ENCODE measurements around the gene PLOD3. TPM values are rescaled to one million over a fixed set of nuclear protein-coding genes. Genes with fewer than 3 reads are reported as not detected.

PLOD3 gene
- total RNA-seq, 1 experiment from 2014 or later: 74.5 TPM

DNA sequence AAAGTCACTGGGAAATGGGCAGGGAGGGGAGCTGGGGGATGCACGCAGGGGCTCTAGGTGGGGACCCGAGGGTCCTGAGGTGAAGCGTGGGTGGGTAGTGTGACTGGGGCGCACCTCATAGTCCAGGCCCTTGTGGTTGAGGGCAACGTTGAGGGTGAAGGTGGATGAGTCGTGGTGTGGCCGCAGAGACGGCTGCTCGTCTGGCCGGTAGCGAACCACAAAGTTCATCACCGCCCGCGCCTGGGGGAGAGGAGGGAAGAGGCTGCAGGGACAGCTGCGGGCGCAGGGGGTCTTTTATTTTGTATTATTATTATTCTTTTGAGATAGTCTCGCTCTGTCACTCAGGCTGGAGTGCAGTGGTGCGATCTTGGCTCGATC lies 10.7 kb downstream of the PLOD3 start:
- Mint-ChIP-seq H3K4me1 (no peaks in the 10 kb centered on the region), H3K27ac (peak overlapping the region in 1 of 3 experiments; percentile 49; a peak in 1 of 7 replicates), H3K9me3 (no peaks in the 10 kb centered on the region), H3K4me3 (no peak overlapping the region), H3K36me3 (ENCODE audit: insufficient read depth in 1 of 3, low read depth in 3 of 3) (peaks cover 7 to 40% (median 19%) of the 10 kb centered on the region in 3 experiments; a peak in 6 of 7 replicates), H3K27me3 (ENCODE audit: low read depth) (peaks cover 7% of the 10 kb centered on the region)
- DNase-seq: no peak
- H3K4me1 ChIP-seq (ENCODE audit: insufficient read depth, low read length): no peaks in the 10 kb centered on the region
- no peak overlapping the region for H3K18ac ChIP-seq (ENCODE audit: insufficient read length, low read depth, low read length)
- H3K79me2 ChIP-seq (ENCODE audit: insufficient read depth, low read length): no peaks in the 10 kb centered on the region
- no peaks in the 10 kb centered on the region for H3K79me1 ChIP-seq (ENCODE audit: insufficient read depth, low read depth, low read length, poor library complexity, severe bottlenecking)
- H3K56ac ChIP-seq (ENCODE audit: insufficient read length, low read depth, low read length): no peak overlapping the region
- TF ChIP-seq, protein P1, sequence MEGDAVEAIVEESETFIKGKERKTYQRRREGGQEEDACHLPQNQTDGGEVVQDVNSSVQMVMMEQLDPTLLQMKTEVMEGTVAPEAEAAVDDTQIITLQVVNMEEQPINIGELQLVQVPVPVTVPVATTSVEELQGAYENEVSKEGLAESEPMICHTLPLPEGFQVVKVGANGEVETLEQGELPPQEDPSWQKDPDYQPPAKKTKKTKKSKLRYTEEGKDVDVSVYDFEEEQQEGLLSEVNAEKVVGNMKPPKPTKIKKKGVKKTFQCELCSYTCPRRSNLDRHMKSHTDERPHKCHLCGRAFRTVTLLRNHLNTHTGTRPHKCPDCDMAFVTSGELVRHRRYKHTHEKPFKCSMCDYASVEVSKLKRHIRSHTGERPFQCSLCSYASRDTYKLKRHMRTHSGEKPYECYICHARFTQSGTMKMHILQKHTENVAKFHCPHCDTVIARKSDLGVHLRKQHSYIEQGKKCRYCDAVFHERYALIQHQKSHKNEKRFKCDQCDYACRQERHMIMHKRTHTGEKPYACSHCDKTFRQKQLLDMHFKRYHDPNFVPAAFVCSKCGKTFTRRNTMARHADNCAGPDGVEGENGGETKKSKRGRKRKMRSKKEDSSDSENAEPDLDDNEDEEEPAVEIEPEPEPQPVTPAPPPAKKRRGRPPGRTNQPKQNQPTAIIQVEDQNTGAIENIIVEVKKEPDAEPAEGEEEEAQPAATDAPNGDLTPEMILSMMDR (conservative IDR thresholded peaks at IDR 0.05): no peak
- WGBS (ENCODE audit: extremely low coverage, insufficient read length, low lambda C conversion rate): no CpG with 5 or more reads among the region's 19 CpGs
- H3K23ac ChIP-seq (ENCODE audit: insufficient read length, low read depth, low read length): no peak overlapping the region
- H3K9ac ChIP-seq (ENCODE audit: extremely low read depth, insufficient read length, low read length): no peak overlapping the region
- no peak overlapping the region for H3K14ac ChIP-seq (ENCODE audit: insufficient read depth, low read length)
- no peak overlapping the region for H4K8ac ChIP-seq (replicated peaks; ENCODE audit: insufficient read length, low read depth, low read length)
- H2AFZ ChIP-seq (ENCODE audit: low read length): no peak overlapping the region
- peaks cover 3% of the 10 kb centered on the region for H3K23me2 ChIP-seq (ENCODE audit: insufficient read length, low read depth, low read length, poor library complexity, severe bottlenecking)
- no peaks in the 10 kb centered on the region for H3K9me3 ChIP-seq (ENCODE audit: control insufficient read depth, low read depth, low read length)
- H2BK12ac ChIP-seq (ENCODE audit: insufficient read length, low read depth, low read length): no peak overlapping the region
- no peak overlapping the region for H2AK5ac ChIP-seq (ENCODE audit: insufficient read length, low read length)
- no peak overlapping the region for H3T11ph ChIP-seq (ENCODE audit: low read length)
- H2BK15ac ChIP-seq (ENCODE audit: low read depth, low read length): no peak overlapping the region
- H2BK5ac ChIP-seq (ENCODE audit: insufficient read length, low read length): no peak overlapping the region
- no peak overlapping the region for H3K27ac ChIP-seq (ENCODE audit: insufficient read length, low read depth, low read length)
- H4K20me1 ChIP-seq (ENCODE audit: control insufficient read depth, insufficient read depth, insufficient read length): no peaks in the 10 kb centered on the region
- H3K27me3 ChIP-seq (ENCODE audit: insufficient read depth, low read length): no peaks in the 10 kb centered on the region
- H2BK20ac ChIP-seq (ENCODE audit: low read depth, low read length, poor library complexity, severe bottlenecking): no peak overlapping the region
- no peak overlapping the region for H3K4ac ChIP-seq (ENCODE audit: low read depth, low read length)
- no peak overlapping the region for H3K4me2 ChIP-seq (ENCODE audit: insufficient read depth, insufficient read length, low read length)
- H2BK120ac ChIP-seq (ENCODE audit: low read depth, low read length, poor library complexity, severe bottlenecking): no peak overlapping the region
- H4K91ac ChIP-seq (ENCODE audit: insufficient read length, low read depth, low read length): no peak overlapping the region
- no peak overlapping the region for H4K5ac ChIP-seq (ENCODE audit: insufficient read length, low read depth, low read length)

All from H9 (cell line).